BJ (cell line): ENCODE results near the gene NQO2. TPM values are rescaled to one million over a fixed set of nuclear protein-coding genes. Genes with fewer than 3 reads are reported as not detected.

Source experiments
- CTCF ChIA-PET: fragments of 350-600 bp; formaldehyde crosslinking; extraction: SDS; loops from one replicate; lab custom pipeline; 2021; ENCODE audit warnings: antibody characterized with exemption, inconsistent platforms; lab: Yijun Ruan, JAX
- POLR2A ChIA-PET: fragments of 300-600 bp; sonication (Branson Sonifier 250); formaldehyde crosslinking; extraction: SDS; loops from one replicate; lab custom pipeline; 2021; ENCODE audit warnings: antibody characterized with exemption; lab: Charles Lee
- DNase-seq: peaks from one replicate; pipeline ENCODE4 v3.0.0-alpha.2; 2011; ENCODE audit warnings: low read depth
- H3K27me3 ChIP-seq: 2 replicates; pipeline ENCODE4 v1.6.0; 2011; ENCODE audit warnings: low read length; ENCODE audit not compliant: control insufficient read depth, insufficient read depth
- H3K36me3 ChIP-seq: 2 replicates; pipeline ENCODE4 v1.5.1; 2011; ENCODE audit warnings: low read length; ENCODE audit not compliant: control insufficient read depth, insufficient read depth
- H3K4me3 ChIP-seq: 2 replicates; pipeline ENCODE4 v1.5.1; 2011; ENCODE audit warnings: low read depth, mild to moderate bottlenecking, control low read depth, low read length
- polyA plus RNA-seq: library from polyadenylated mRNA; depleted of rRNA; stranded (reverse); fragments of >200 nt; gene quantifications from 2 replicates; pipeline ENCODE4 v1.2.3, GENCODE V29; 2011
- TF ChIP-seq, protein P1 (sequence below): IDR thresholded peaks from 2 replicates; pipeline ENCODE4 v1.5.1; 2011; ENCODE audit warnings: low read depth, mild to moderate bottlenecking, control low read depth, inconsistent platforms, low read length, moderate library complexity; ENCODE audit not compliant: insufficient read depth

The NQO2 gene
- polyA plus RNA-seq, 1 experiment, result 56.2 TPM

DNA sequence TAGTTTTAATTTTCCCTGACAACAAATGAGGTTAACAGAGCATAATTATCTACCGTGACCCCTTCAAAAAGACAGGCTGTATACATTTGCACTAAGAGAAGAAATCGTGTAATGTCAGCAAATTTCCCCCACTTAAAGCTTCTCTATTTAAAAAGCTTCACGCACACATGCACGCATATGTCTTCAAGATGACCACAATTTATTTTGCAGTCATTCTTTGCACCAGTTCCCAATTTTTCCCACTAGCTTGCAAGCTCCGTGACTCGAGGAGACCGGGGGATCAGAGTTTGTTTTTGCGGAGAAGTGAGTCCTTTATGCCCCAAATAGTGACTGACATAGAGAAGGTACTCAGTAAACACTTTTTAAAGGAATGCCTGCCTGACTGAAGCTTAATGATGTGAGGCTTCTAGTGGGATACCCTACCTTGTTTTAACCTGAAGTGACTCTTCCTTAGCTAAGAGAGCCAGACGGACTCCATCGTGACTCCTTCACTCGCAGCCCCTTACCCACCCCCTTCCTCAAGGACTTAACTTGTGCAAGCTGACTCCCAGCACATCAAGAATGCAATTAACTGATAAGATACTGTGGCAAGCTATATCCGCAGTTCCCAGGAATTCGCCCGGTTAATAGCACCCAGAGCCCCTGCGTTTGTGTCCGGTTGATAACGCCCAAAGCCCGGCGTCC lies 9.3 kb upstream of the NQO2 start:
- H3K27me3 ChIP-seq, result no peaks in the 10 kb centered on the region
- TF ChIP-seq, protein P1, sequence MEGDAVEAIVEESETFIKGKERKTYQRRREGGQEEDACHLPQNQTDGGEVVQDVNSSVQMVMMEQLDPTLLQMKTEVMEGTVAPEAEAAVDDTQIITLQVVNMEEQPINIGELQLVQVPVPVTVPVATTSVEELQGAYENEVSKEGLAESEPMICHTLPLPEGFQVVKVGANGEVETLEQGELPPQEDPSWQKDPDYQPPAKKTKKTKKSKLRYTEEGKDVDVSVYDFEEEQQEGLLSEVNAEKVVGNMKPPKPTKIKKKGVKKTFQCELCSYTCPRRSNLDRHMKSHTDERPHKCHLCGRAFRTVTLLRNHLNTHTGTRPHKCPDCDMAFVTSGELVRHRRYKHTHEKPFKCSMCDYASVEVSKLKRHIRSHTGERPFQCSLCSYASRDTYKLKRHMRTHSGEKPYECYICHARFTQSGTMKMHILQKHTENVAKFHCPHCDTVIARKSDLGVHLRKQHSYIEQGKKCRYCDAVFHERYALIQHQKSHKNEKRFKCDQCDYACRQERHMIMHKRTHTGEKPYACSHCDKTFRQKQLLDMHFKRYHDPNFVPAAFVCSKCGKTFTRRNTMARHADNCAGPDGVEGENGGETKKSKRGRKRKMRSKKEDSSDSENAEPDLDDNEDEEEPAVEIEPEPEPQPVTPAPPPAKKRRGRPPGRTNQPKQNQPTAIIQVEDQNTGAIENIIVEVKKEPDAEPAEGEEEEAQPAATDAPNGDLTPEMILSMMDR, result no peak
- H3K36me3 ChIP-seq, result no peaks in the 10 kb centered on the region
- CTCF ChIA-PET, result interaction anchor here (0.6 to 9.4 kb wide), 23 partner anchors 9 to 252 kb away, joined by 3 to 191 read pairs (median 7); partner anchors contain the start of genes NQO2, SERPINB1 and SERPINB6
- H3K4me3 ChIP-seq, result peak overlapping the region; percentile 69
- DNase-seq, result no peak
- POLR2A ChIA-PET, result interaction anchor here (0.6 to 0.7 kb wide), 3 partner anchors 19 to 149 kb away, joined by 3 to 6 read pairs (median 3); partner anchors contain the start of gene SERPINB6

DNA sequence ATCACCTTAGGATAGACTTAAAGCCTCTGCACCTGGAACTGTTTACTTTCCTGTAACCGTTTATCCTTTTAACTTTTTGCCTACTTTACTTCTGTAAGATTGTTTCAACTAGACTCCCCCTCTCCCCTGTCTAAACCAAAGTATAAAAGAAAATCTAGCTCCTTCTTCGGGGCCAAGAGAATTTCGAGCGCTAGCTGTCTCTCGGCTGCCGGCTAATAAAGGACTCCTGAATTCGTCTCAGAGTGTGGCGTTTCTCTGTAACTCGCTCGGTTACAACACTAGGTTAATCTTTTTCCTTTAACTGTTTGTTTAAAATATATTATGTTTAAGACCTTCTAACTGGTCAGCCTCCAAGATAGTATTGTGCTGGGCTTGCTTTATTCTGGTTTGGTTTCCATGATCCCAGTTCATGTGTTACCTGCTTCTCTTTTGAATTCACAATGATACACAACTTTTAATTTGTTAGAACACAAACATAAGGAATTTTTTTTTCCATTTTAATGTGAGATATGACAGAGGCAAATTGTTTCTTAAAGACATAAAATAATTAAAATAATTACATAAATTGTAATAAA lies 8.7 kb upstream of the NQO2 start:
- Histone ChIP-seq H3K36me3 (no peaks in the 10 kb centered on the region), H3K27me3 (no peaks in the 10 kb centered on the region), H3K4me3 (peak overlapping the region; percentile 69)
- TF ChIP-seq, protein P1, result no peak
- ChIA-PET POLR2A (interaction anchor here (0.6 to 0.7 kb wide), 3 partner anchors 20 to 150 kb away, joined by 3 to 6 read pairs (median 3); partner anchors contain the start of gene SERPINB6), CTCF (interaction anchor here (0.6 to 9.4 kb wide), 13 partner anchors 8 to 252 kb away, joined by 3 to 191 read pairs (median 10); partner anchors contain the start of gene NQO2)
- no peak for DNase-seq

DNA sequence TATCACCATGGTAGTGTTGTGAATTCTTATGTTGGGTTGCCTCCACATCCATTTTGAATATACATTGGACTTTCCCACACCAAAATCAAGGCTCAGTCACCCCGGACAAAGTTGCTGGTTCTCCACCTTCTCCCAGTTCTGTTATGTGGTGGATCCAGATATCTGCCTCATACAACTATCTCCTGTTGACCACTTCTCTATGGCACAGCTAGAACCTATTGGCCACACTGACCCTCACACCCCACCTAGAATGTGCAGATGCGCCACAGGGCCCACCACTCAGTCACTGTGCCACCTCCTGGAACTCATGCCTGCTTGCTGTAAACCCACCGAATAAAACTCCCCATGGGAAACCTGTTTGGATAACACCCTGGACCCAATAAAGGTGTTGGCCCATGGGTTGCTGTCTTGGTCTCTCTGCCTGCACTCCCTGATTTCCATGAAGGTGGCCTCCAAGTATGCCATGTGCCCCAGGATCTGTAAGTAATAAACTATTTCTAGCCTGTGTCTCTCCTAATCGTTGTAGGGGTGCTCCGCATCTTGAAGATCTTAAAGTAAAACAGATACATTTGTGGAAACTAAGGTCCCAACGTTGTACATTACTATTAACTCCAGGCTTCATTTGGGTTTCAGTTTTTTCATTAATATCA lies 7.2 kb upstream of the NQO2 start:
- no peak overlapping the region for H3K4me3 ChIP-seq
- no peaks in the 10 kb centered on the region for H3K36me3 ChIP-seq
- H3K27me3 ChIP-seq, result no peaks in the 10 kb centered on the region
- CTCF ChIA-PET, result interaction anchor here (1.4 kb wide), 1 partner anchor 43 kb away, joined by 4 read pairs; no protein-coding TSS in a partner anchor
- DNase-seq, result no peak
- POLR2A ChIA-PET, result no interaction called here
- TF ChIP-seq, protein P1, result no peak

DNA sequence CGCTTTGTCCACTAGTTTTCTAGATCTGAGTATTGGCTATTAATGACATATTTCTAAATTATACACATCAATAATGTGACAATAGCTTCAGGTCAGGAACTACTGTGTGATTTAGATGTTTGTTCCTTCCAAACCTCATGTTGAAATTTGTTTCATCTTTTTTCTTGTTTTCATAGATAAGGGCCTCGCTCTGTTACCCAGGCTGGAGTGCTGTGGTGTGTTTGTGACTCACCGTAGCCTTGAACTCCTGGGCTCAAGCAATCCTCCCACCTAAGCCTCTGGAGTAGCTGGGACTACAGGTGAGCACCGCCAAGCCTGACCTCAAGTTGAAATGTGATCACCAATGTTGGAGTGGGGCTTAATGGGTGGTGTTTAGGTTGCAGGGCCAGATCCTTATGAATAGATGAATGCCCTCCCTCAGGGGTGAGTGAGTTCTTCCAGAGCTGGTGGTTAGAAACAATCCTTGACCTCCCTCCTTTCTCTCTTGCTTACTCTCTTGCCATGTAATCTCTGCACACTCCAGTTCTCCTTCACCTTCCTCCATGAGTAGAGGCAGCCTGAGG lies 5.9 kb upstream of the NQO2 start:
- no peaks in the 10 kb centered on the region for H3K36me3 ChIP-seq
- H3K27me3 ChIP-seq, result no peaks in the 10 kb centered on the region
- ChIA-PET POLR2A (interaction anchor here (1.2 kb wide), 1 partner anchor 70 kb away, joined by 3 read pairs; no protein-coding TSS in a partner anchor), CTCF (interaction anchor here (1.4 kb wide), 2 partner anchors 42 to 44 kb away, joined by 4 to 5 read pairs; no protein-coding TSS in a partner anchor)
- DNase-seq, result no peak
- no peak overlapping the region for H3K4me3 ChIP-seq
- TF ChIP-seq, protein P1, result no peak
